HFFc6 (cell line): ENCODE measurements around the gene PRXL2B. TPM values are rescaled to one million over a fixed set of nuclear protein-coding genes. Genes with fewer than 3 reads are reported as not detected.

Experiments used
- DNase-seq: peaks from one replicate; pipeline ENCODE4 v3.0.0-alpha.2; 2018
- H3K27ac Mint-ChIP-seq: 2 replicates; pipeline ENCODE4 v1.8.0; 2020; ENCODE audit warnings: mild to moderate bottlenecking, mixed read lengths
- H3K27me3 Mint-ChIP-seq: 2 replicates; pipeline ENCODE4 v1.8.0; 2021; ENCODE audit warnings: mild to moderate bottlenecking, moderate library complexity, mixed read lengths; ENCODE audit not compliant: insufficient read depth
- H3K36me3 Mint-ChIP-seq: 2 replicates; pipeline ENCODE4 v1.8.0; 2021; ENCODE audit warnings: low read depth, mixed read lengths
- H3K4me1 Mint-ChIP-seq: 2 replicates; pipeline ENCODE4 v1.8.0; 2020; ENCODE audit warnings: low read depth, mixed read lengths
- H3K4me3 Mint-ChIP-seq: 2 replicates; pipeline ENCODE4 v1.8.0; 2020; ENCODE audit warnings: mild to moderate bottlenecking, moderate library complexity, mixed read lengths
- H3K9me3 Mint-ChIP-seq: 2 replicates; pipeline ENCODE4 v1.8.0; 2020; ENCODE audit warnings: mild to moderate bottlenecking, mixed read lengths
- total RNA-seq, 6 experiments: library from RNA; stranded (reverse); fragmentation: NEBNext Ultra II Directional; extraction: Animal tissue kit (Norgen Biotek cat#: 25700); gene quantifications; 2 replicates in 1 of 6; 3 replicates in 5 of 6; pipeline ENCODE4 v1.2.3, GENCODE V29; 2021
- TF ChIP-seq, protein P1 (sequence below): fragments of 200-600 bp; sonication (generic); IDR thresholded peaks from 2 replicates; pipeline ENCODE4 v1.5.0; 2021; ENCODE audit warnings: antibody characterized with exemption, mild to moderate bottlenecking

Gene PRXL2B
- total RNA-seq, 6 experiments from 2014 or later, result 27.1 to 38.9 (median 34.7) TPM

DNA sequence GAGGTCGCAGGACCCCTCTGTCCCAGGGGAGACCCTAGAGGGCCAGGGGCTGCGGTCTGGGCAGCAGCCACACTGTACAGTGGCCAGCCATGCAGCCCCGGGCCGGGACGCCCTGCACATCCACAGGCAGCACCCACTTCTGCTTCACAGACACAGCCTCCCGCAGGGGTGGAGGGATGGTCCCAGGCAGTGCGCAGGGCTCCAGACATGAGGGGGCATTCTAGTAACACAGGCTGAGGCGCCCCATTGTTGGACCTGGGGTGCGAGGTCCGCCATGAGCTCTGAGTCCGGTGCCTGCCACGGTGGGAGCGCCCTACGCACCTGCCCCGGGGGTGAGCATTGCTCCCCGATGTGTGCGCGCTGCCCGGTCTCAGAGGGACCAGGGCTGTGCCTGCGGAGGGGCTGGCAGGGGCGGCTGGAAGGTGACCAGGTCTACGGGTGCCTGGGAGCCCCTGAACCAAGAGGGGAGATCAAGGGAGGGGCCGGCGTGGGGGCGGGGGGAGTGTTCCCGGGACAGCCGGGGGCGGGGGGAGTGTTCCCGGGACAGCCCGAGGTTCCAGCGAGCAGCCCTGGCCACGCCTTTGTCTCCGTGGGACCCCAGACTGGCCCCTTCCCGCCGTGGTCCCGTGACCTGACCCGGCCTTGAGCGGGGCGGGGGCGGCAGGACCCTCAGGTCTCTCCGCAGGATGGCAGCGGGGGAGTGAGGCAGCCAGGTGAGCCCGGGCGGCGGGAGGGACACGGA lies 41.8 kb downstream of the PRXL2B start:
- Mint-ChIP-seq H3K27ac (no peak overlapping the region), H3K27me3 (peaks cover 23% of the 10 kb centered on the region), H3K4me3 (no peak overlapping the region), H3K9me3 (peaks cover 19% of the 10 kb centered on the region), H3K36me3 (peaks cover 10% of the 10 kb centered on the region; the same call in 1 of the 2 replicates), H3K4me1 (no peaks in the 10 kb centered on the region)
- TF ChIP-seq, protein P1, sequence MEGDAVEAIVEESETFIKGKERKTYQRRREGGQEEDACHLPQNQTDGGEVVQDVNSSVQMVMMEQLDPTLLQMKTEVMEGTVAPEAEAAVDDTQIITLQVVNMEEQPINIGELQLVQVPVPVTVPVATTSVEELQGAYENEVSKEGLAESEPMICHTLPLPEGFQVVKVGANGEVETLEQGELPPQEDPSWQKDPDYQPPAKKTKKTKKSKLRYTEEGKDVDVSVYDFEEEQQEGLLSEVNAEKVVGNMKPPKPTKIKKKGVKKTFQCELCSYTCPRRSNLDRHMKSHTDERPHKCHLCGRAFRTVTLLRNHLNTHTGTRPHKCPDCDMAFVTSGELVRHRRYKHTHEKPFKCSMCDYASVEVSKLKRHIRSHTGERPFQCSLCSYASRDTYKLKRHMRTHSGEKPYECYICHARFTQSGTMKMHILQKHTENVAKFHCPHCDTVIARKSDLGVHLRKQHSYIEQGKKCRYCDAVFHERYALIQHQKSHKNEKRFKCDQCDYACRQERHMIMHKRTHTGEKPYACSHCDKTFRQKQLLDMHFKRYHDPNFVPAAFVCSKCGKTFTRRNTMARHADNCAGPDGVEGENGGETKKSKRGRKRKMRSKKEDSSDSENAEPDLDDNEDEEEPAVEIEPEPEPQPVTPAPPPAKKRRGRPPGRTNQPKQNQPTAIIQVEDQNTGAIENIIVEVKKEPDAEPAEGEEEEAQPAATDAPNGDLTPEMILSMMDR, result no peak
- no peak for DNase-seq

DNA sequence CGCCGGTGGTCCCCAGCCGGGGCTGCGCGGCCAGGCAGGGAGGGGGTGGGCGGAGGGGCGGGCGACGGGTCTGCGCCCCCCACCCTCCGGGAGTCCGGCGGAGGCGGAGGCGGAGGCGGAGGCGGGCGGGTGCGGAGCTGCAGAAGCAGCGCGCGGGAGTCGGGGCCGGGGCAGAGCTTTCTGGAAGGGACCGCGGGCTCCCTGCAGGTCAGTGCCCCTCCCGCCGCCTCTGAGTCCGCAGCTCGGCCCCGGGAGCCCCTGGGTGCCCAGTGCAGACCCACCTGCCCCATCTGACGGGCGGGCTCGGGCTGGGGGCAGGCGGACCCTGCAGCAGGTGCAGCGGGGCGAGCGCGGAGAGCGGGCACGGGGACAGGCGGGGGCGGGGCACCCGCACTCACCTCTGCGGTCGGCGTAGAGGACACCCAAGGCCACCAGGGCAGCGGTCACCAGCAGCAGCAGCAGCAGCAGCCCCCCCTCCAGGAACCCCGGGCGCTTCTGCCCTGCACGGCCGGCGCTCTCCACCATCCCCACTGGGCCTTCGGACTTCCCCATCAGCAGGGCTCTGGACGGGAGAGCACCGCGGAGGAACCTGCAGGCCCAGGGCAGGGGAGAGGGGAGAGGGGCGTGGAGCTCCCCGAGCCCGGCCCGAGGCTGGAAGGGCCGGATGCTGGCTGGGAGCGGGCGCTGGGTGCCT lies 42.5 kb downstream of the PRXL2B start:
- Mint-ChIP-seq H3K27ac (no peak overlapping the region), H3K27me3 (peaks cover 23% of the 10 kb centered on the region), H3K36me3 (peaks cover 10% of the 10 kb centered on the region; the same call in 1 of the 2 replicates), H3K4me1 (no peaks in the 10 kb centered on the region), H3K9me3 (peaks cover 19% of the 10 kb centered on the region), H3K4me3 (no peak overlapping the region)
- TF ChIP-seq, protein P1, result no peak
- DNase-seq, result no peak

DNA sequence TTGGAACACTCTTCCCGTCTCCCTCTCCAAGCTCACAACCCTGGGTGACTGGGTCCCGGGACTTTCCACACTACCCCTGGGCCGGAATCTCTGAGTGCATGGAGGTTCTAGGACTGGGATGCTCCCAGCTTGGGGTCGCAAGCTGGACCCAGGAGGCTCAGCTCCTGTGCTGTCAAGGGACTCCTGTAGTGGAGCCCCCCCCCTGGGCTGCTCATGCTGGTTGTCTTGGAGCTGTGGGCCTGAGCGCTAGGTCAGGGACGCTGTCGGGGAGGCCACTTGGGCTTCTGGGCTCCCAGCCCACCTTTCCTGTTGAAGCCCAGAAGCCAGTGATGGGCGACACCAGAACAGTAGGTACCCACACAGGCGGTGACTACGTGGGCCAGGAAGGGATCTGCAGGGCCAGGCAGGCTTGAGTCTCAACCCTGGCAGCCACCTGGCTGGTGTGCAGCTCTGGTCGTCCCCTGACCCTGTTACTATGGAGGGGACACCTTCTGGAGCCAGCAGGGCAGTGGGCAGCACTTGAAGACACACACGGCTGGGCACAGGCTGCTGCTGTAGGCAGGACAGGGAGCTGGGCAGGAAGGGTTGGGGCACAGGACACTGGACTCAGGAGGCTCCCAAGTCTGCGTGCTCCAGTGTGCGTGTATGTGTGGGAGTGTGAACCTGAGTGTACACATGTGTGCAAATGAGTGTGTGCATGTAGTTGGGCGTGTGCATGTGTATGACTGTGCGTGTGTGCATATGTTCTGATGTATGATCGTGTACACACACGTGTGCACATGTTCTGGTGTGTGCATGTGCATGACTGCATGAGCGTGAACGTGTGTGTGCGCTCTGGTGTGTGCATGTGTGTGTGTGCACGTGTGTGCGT lies 43.3 kb downstream of the PRXL2B start:
- Mint-ChIP-seq H3K4me3 (no peak overlapping the region), H3K27ac (no peak overlapping the region), H3K36me3 (peaks cover 10% of the 10 kb centered on the region; the same call in 1 of the 2 replicates), H3K4me1 (no peaks in the 10 kb centered on the region), H3K27me3 (peaks cover 18% of the 10 kb centered on the region), H3K9me3 (peaks cover 19% of the 10 kb centered on the region)
- DNase-seq, result no peak
- TF ChIP-seq, protein P1, result no peak

DNA sequence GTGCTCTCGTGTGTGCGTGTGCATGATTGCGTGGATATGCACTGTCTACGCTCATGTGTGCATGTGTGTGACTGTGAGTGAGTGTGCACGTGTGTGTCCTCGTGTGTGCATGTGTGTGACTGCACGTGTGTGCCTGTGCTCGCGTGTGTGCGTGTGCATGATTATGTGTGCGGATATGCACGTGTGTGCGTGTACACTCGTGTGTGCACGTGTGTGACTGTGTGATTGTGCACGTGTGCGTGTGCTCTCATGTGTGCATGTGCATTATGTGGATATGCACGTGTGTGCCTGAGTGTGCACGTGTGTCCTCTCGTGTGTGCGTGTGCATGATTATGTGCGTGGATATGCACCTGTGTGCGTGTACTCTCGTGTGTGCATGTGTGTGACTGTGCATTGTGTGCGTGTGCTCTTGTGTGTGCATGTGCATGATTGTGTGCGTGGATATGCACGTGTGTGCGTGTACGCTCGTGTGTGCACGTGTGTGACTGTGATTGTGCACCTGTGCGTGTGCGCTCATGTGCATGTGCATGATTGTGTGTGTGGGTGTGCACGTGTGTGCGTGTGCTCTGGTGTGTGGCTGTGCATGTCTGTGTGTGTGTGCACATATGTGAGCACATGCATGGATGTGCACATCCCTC lies 44.0 kb downstream of the PRXL2B start:
- TF ChIP-seq, protein P1, result no peak
- peaks cover 19% of the 10 kb centered on the region for H3K27me3 Mint-ChIP-seq
- peaks cover 10% of the 10 kb centered on the region; the same call in 1 of the 2 replicates for H3K36me3 Mint-ChIP-seq
- H3K4me3 Mint-ChIP-seq, result no peak overlapping the region
- peaks cover 19% of the 10 kb centered on the region for H3K9me3 Mint-ChIP-seq
- H3K4me1 Mint-ChIP-seq, result no peaks in the 10 kb centered on the region
- H3K27ac Mint-ChIP-seq, result no peak overlapping the region
- no peak for DNase-seq
